Measurements from ENCODE around the gene FUNDC2. TPM values are rescaled to one million over a fixed set of nuclear protein-coding genes. Genes with fewer than 3 reads are reported as not detected.

FUNDC2 gene
- total and polyA plus RNA-seq, 2 of the 13 experiments (the other 11 are each of a cell fraction or from before 2014, with no cell fraction given): 65.3 to 109 TPM

DNA sequence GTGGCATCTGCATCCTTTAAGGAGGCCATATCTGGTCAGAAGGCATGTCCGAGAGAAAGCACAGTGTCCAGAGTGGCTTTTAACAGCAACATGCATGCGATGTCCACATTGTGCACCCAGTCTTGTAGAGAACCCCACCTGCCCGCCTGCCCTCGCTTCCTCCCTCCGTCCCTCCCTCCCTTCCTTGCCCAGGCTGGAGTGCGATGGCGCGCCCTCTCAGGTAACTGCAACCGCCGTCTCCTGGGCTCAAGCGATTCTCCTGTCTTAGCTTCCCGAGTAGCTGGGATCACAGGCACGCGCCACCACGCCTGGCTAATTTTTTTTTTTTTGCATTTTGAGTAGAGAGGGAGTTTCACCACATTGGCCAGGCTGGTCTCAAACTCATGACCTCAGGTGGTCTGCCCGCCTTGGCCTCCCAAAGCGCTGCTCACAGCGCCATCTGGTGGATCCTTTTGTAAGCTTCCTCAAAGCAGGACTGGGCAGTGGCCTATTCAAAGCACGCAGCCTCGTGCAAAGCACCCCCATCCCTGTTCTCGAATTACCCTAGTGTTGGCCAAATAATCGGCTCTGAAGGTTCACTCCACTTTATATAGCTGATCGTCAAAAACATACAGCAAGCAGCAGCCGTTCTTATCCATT is 59.7 kb downstream of the FUNDC2 start (continued):
- TF ChIP-seq, protein P1, sequence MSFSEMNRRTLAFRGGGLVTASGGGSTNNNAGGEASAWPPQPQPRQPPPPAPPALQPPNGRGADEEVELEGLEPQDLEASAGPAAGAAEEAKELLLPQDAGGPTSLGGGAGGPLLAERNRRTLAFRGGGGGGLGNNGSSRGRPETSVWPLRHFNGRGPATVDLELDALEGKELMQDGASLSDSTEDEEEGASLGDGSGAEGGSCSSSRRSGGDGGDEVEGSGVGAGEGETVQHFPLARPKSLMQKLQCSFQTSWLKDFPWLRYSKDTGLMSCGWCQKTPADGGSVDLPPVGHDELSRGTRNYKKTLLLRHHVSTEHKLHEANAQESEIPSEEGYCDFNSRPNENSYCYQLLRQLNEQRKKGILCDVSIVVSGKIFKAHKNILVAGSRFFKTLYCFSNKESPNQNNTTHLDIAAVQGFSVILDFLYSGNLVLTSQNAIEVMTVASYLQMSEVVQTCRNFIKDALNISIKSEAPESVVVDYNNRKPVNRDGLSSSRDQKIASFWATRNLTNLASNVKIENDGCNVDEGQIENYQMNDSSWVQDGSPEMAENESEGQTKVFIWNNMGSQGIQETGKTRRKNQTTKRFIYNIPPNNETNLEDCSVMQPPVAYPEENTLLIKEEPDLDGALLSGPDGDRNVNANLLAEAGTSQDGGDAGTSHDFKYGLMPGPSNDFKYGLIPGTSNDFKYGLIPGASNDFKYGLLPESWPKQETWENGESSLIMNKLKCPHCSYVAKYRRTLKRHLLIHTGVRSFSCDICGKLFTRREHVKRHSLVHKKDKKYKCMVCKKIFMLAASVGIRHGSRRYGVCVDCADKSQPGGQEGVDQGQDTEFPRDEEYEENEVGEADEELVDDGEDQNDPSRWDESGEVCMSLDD (CRISPR knock-in tag; IDR thresholded peaks at IDR 0.05; ENCODE audit: borderline replicate concordance): no peak
- peak; percentile 52 for TF ChIP-seq STAG1 (CRISPR knock-in tag; IDR thresholded peaks at IDR 0.05)
- TF ChIP-seq, protein P2, sequence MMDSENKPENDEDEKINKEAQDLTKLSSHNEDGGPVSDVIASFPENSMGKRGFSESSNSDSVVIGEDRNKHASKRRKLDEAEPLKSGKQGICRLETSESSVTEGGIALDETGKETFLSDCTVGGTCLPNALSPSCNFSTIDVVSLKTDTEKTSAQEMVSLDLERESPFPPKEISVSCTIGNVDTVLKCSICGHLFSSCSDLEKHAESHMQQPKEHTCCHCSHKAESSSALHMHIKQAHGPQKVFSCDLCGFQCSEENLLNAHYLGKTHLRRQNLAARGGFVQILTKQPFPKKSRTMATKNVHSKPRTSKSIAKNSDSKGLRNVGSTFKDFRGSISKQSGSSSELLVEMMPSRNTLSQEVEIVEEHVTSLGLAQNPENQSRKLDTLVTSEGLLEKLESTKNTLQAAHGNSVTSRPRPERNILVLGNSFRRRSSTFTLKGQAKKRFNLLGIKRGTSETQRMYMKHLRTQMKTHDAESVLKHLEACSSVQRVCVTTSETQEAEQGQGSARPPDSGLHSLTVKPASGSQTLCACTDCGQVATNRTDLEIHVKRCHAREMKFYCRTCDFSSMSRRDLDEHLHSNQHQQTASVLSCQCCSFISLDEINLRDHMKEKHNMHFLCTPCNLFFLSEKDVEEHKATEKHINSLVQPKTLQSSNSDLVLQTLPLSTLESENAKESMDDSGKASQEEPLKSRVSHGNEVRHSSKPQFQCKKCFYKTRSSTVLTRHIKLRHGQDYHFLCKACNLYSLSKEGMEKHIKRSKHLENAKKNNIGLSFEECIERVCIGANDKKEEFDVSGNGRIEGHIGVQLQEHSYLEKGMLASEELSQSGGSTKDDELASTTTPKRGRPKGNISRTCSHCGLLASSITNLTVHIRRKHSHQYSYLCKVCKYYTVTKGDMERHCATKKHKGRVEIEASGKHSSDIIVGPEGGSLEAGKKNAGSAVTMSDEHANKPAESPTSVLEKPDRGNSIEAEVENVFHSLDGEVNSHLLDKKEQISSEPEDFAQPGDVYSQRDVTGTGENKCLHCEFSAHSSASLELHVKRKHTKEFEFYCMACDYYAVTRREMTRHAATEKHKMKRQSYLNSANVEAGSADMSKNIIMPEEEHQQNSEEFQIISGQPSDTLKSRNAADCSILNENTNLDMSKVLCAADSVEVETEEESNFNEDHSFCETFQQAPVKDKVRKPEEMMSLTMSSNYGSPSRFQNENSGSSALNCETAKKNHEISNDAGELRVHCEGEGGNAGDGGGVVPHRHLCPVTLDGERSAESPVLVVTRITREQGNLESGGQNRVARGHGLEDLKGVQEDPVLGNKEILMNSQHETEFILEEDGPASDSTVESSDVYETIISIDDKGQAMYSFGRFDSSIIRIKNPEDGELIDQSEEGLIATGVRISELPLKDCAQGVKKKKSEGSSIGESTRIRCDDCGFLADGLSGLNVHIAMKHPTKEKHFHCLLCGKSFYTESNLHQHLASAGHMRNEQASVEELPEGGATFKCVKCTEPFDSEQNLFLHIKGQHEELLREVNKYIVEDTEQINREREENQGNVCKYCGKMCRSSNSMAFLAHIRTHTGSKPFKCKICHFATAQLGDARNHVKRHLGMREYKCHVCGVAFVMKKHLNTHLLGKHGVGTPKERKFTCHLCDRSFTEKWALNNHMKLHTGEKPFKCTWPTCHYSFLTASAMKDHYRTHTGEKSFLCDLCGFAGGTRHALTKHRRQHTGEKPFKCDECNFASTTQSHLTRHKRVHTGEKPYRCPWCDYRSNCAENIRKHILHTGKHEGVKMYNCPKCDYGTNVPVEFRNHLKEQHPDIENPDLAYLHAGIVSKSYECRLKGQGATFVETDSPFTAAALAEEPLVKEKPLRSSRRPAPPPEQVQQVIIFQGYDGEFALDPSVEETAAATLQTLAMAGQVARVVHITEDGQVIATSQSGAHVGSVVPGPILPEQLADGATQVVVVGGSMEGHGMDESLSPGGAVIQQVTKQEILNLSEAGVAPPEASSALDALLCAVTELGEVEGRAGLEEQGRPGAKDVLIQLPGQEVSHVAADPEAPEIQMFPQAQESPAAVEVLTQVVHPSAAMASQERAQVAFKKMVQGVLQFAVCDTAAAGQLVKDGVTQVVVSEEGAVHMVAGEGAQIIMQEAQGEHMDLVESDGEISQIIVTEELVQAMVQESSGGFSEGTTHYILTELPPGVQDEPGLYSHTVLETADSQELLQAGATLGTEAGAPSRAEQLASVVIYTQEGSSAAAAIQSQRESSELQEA (CRISPR knock-in tag; IDR thresholded peaks at IDR 0.05; ENCODE audit: not compliant biosample characterization): no peak
- no peak for TF ChIP-seq ZEB1 (IDR thresholded peaks at IDR 0.05; ENCODE audit: insufficient replicate concordance, low read depth)
- no peak for TF ChIP-seq ZNF782 (CRISPR knock-in tag; IDR thresholded peaks at IDR 0.05; ENCODE audit: borderline replicate concordance)
- TF ChIP-seq, protein P3, sequence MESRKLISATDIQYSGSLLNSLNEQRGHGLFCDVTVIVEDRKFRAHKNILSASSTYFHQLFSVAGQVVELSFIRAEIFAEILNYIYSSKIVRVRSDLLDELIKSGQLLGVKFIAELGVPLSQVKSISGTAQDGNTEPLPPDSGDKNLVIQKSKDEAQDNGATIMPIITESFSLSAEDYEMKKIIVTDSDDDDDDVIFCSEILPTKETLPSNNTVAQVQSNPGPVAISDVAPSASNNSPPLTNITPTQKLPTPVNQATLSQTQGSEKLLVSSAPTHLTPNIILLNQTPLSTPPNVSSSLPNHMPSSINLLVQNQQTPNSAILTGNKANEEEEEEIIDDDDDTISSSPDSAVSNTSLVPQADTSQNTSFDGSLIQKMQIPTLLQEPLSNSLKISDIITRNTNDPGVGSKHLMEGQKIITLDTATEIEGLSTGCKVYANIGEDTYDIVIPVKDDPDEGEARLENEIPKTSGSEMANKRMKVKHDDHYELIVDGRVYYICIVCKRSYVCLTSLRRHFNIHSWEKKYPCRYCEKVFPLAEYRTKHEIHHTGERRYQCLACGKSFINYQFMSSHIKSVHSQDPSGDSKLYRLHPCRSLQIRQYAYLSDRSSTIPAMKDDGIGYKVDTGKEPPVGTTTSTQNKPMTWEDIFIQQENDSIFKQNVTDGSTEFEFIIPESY (CRISPR knock-in tag; IDR thresholded peaks at IDR 0.05): peak; percentile 96
- peak; percentile 24; the same call in 1 of the 2 replicates for TF ChIP-seq SMC3 (IDR thresholded peaks at IDR 0.05; ENCODE audit: low read length)
- TF ChIP-seq ZMYM4 (CRISPR knock-in tag; IDR thresholded peaks at IDR 0.05): 0 out of 2 replicates have a peak, but pooled peaks have one; percentile 22
- TF ChIP-seq, protein P4, sequence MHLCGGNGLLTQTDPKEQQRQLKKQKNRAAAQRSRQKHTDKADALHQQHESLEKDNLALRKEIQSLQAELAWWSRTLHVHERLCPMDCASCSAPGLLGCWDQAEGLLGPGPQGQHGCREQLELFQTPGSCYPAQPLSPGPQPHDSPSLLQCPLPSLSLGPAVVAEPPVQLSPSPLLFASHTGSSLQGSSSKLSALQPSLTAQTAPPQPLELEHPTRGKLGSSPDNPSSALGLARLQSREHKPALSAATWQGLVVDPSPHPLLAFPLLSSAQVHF (CRISPR knock-in tag; IDR thresholded peaks at IDR 0.05): no peak
- no peak for TF ChIP-seq SRSF1 (optimal IDR thresholded peaks at IDR 0.05; ENCODE audit: low read depth, low read length)

Data from HepG2 (cell line).